Measurements from ENCODE around the gene ANTXRL. TPM values are rescaled to one million over a fixed set of nuclear protein-coding genes. Genes with fewer than 3 reads are reported as not detected.
"Not testable (repeated sequence)": the region's sequence is repeated elsewhere in the genome, so short reads cannot be mapped to it uniquely, and the experiment has no call there.

The ANTXRL gene
- total RNA-seq, 1 donor from 2014 or later: not detected

- intact Hi-C loops (cut with micrococcal nuclease): no loop called here
Observed at GRCh38 chr10:46306516-46307184, 19.9 kb downstream of the ANTXRL start.

- intact Hi-C loops (cut with micrococcal nuclease): no loop called here
Observed at GRCh38 chr10:46307281-46308112, 20.7 kb downstream of the ANTXRL start.

GRCh38 chr10:46308113-46308415 lies 21.3 kb downstream of the ANTXRL start:
- intact Hi-C loops (cut with micrococcal nuclease): no loop called here

GRCh38 chr10:46308666-46309450 lies 22.1 kb downstream of the ANTXRL start:
- intact Hi-C loops (cut with micrococcal nuclease): no loop called here

GRCh38 chr10:46309511-46310142 lies 22.8 kb downstream of the ANTXRL start:
- intact Hi-C loops (cut with micrococcal nuclease): no loop called here

- intact Hi-C loops (cut with micrococcal nuclease): no loop called here
Observed at GRCh38 chr10:46310143-46310514, 23.3 kb downstream of the ANTXRL start.

- intact Hi-C loops (cut with micrococcal nuclease): no loop called here
Observed at GRCh38 chr10:46310851-46311250, 24.1 kb downstream of the ANTXRL start.

- intact Hi-C loops (cut with micrococcal nuclease): no loop called here
Observed at GRCh38 chr10:46311501-46311951, 24.7 kb downstream of the ANTXRL start.

- intact Hi-C loops (cut with micrococcal nuclease): not testable (repeated sequence)
Observed at GRCh38 chr10:46311961-46312431, 25.2 kb downstream of the ANTXRL start.

- intact Hi-C loops (cut with micrococcal nuclease): no loop called here
Observed at GRCh38 chr10:46312953-46313352, 26.2 kb downstream of the ANTXRL start.

- intact Hi-C loops (cut with micrococcal nuclease): no loop called here
Observed at GRCh38 chr10:46314071-46314470, 27.3 kb downstream of the ANTXRL start.

GRCh38 chr10:46315071-46315860 lies 28.5 kb downstream of the ANTXRL start:
- intact Hi-C loops (cut with micrococcal nuclease): not testable (repeated sequence)

- intact Hi-C loops (cut with micrococcal nuclease): no loop called here
Observed at GRCh38 chr10:46317370-46317769, 30.6 kb downstream of the ANTXRL start.

GRCh38 chr10:46317889-46318288 lies 31.1 kb downstream of the ANTXRL start:
- intact Hi-C loops (cut with micrococcal nuclease): no loop called here

- intact Hi-C loops (cut with micrococcal nuclease): no loop called here
Observed at GRCh38 chr10:46318799-46319198, 32.0 kb downstream of the ANTXRL start.

- intact Hi-C loops (cut with micrococcal nuclease): no loop called here
Observed at GRCh38 chr10:46319389-46319788, 32.6 kb downstream of the ANTXRL start.

GRCh38 chr10:46321770-46322169 lies 35.0 kb downstream of the ANTXRL start:
- intact Hi-C loops (cut with micrococcal nuclease): no loop called here

- intact Hi-C loops (cut with micrococcal nuclease): no loop called here
Observed at GRCh38 chr10:46323176-46323575, 36.4 kb downstream of the ANTXRL start.

GRCh38 chr10:46325021-46325420 lies 38.2 kb downstream of the ANTXRL start:
- intact Hi-C loops (cut with micrococcal nuclease): no loop called here

GRCh38 chr10:46326066-46326465 lies 39.3 kb downstream of the ANTXRL start:
- intact Hi-C loops (cut with micrococcal nuclease): no loop called here

- intact Hi-C loops (cut with micrococcal nuclease): no loop called here
Observed at GRCh38 chr10:46326971-46327370, 40.2 kb downstream of the ANTXRL start.
